Measurements from ENCODE around the gene TBPL1. TPM values are rescaled to one million over a fixed set of nuclear protein-coding genes. Genes with fewer than 3 reads are reported as not detected.

Gene TBPL1
- total and polyA plus RNA-seq, 5 donors = 24.8 to 32.0 (median 26.1) TPM

DNA sequence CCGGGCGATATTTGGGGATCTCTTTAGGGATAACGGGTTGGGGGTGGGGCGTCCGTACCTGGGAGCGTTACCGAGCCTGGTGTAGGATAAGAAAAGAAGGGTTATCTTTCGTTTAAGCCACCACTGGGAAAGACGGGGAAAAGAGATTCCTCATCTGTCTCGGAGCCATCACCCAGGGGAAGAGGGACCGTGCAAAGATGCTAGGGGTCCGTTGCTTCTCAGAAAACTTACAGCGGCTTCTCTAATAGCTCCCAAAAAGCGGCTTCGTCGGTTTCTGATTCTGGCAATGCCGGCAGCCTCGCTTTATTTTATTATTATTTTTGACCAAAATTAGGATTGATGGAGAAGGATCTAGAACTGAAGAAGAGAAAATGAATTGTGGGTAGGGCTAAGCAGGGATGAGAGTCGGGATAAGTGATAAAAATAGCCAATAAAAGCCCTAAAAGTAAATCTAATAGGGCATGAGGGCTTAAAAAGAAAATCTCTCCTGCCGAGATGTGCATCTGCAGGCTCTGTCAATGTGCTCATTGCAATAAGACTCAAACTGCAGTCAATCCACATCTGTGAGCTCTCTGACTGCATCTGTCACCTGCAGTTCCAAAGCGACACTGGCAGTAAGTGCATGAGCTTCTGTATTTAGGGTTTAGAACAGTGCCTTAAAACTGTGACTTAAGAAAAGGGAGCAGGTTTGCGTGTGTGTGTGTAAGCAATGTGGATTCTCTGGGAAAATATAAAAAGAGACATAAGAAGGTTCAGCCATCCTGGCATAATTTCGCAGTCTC, 801 bp downstream of the TBPL1 start:
- peaks cover 6% of the 10 kb centered on the region for H3K4me1 ChIP-seq (ENCODE audit: control insufficient read depth, insufficient read depth, low read length)
- WGBS = 8% methylated on average over 23 of the region's 23 CpGs
- H3K9me3 ChIP-seq (ENCODE audit: control insufficient read depth, low read length) = no peaks in the 10 kb centered on the region
- DNase-seq (no peak), ATAC-seq (no peak)
- H3K4me3 ChIP-seq (ENCODE audit: low read length) = peak overlapping the region; percentile 94
- peak overlapping the region; percentile 78 for H3K27ac ChIP-seq (ENCODE audit: low read length)
- H3K27me3 ChIP-seq (ENCODE audit: control insufficient read depth, insufficient read depth) = no peaks in the 10 kb centered on the region
- intact Hi-C loops (cut with DNase I) = no loop called here

DNA sequence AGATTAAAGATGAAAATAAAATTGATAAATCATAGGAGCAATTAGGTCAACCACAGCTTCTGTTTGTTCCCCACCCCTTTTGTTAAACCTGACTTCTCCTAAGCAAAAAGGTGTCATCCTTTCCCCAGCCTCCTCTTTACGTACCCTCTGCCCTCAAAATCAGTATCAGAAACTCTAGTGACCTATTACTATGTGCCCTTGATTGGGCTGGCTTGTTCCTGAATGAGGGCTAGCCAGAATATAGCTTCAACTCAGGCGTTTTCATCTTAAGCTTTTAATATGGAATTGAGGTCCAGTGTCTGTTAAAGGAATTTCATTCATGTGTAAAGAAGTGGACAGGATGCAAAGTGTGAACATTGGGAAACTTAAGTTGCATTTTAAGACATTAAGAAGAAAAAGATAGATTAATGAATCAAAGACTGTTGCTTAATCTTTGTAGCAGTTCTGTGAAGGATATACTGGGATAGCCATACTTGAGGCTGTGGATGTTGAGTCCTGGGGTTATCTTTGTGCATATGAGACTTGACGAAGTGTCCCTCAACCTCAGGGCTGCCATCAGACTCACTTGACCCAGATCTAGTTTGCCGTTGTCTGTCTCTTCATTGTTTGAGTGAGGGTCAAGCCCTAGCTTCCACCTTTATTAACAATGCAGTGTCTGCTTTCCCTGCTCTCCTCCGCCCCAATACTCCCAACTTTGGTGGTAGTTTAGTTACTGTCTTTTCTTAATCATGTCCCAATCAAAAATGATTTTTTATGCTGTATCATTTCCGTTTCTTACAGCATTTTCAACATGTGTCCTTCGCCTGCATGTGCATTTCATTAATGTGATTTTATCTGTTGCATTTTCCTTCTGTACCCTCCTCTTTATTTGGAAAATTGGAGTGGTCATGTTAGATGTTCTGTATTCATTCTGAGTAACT, 1.9 kb downstream of the TBPL1 start:
- Histone ChIP-seq H3K4me1 (ENCODE audit: control insufficient read depth, insufficient read depth, low read length) (peaks cover 9% of the 10 kb centered on the region), H3K27me3 (ENCODE audit: control insufficient read depth, insufficient read depth) (no peaks in the 10 kb centered on the region), H3K4me3 (ENCODE audit: low read length) (peak overlapping the region; percentile 94), H3K9me3 (ENCODE audit: control insufficient read depth, low read length) (no peaks in the 10 kb centered on the region), H3K27ac (ENCODE audit: low read length) (no peak overlapping the region)
- 74% methylated on average over 7 of the region's 7 CpGs for WGBS
- intact Hi-C loops (cut with DNase I) = no loop called here
- DNase-seq (no peak), ATAC-seq (no peak)

DNA sequence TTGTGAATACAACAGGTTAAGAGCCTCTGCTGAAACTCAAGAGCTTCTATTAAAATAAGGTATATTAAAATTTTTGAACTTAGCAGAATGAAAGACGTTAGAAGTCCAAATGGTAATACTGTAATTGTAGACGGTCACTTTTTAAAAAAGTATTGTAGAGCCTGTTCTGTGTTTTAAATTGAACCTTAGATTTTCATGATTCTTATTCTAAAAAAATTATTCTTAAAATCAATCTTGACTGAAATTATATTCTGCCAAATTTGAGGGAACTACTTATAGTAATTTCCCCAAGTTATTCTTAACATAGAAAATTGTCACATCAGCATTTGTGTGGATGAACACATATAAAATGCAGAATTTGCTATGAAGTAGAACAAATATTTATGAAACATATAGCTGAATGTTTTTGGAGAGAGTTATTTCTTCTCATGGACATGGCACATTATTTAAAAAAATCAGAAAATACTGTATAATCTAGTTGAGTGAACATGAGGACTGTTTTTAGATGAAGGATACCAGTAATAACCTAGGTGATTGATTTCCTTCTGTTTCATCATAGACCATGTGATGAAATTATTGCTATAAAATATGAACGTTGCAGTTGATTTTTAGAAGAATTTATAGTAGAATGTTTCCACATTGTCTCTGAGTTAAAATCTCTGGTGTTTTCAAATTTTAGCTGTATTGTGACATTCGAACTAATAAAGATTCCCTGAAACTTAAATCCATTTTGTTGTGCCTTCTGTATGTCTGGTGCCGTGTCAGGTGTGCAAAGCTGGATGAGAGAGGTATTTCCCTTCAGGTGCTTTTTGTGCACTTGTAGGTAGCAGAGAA, 2.8 kb downstream of the TBPL1 start:
- 80% methylated on average over 5 of the region's 5 CpGs for WGBS
- DNase-seq (no peak), ATAC-seq (no peak)

DNA sequence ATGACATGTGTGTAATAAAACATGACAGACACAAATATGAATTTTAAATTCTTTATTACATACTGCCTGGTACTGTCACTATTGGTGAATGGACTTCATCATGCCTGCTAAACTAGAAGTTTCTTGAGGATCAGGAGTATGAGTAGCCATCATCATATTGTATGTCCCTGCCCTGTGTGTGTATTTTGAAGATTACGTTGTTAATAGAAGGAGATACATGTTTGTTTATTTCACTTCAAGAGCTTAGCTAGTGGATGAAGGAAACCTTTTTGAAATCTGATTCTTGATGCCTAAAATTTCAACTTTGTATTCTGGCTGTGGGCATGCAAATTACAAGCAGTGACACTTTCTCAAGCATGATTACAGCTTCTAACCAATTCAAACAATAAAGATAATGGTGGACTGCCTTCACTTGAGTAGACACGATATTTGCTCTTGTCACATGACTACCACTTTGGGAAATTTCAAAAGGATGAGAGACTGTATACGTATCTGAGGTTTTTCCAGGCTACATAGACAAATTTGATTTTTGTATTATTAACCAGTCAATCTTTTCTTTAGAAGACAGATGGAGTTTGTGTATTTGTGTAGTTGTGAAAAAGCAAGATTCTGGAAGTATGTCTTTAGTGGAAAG, 3.5 kb downstream of the TBPL1 start:
- Histone ChIP-seq H3K27me3 (ENCODE audit: control insufficient read depth, insufficient read depth) (no peaks in the 10 kb centered on the region), H3K4me1 (ENCODE audit: control insufficient read depth, insufficient read depth, low read length) (peaks cover 9% of the 10 kb centered on the region), H3K4me3 (ENCODE audit: low read length) (no peak overlapping the region), H3K27ac (ENCODE audit: low read length) (no peak overlapping the region), H3K9me3 (ENCODE audit: control insufficient read depth, low read length) (no peaks in the 10 kb centered on the region)
- ATAC-seq = no peak
- WGBS = 88% methylated on average over 3 of the region's 3 CpGs
- intact Hi-C loops (cut with DNase I) = no loop called here
- DNase-seq = no peak

More for the DNA sequence above, 2.8 kb downstream of the TBPL1 start:
- intact Hi-C loops (cut with DNase I) = no loop called here
- Histone ChIP-seq H3K4me3 (ENCODE audit: low read length) (no peak overlapping the region), H3K27me3 (ENCODE audit: control insufficient read depth, insufficient read depth) (no peaks in the 10 kb centered on the region), H3K4me1 (ENCODE audit: control insufficient read depth, insufficient read depth, low read length) (peaks cover 9% of the 10 kb centered on the region), H3K27ac (ENCODE audit: low read length) (no peak overlapping the region), H3K9me3 (ENCODE audit: control insufficient read depth, low read length) (no peaks in the 10 kb centered on the region)

DNA sequence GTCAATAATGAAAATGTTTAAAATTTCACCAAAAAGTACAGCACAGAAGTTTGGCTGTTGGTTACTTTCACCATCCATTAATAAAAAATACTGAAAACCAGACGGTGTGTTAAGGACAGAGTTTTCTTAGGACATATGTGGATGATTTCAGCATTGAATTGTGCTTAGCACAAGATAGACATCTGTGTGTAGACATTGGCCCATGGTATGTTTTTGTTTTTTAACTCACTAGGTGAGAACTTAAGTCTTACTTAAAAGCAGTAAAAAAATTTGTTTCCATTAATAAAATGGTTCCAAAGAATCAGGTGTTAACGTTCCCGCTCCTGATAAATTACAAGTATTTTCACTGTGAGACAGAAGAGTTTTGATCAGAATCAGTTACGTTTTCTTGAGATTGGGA, 4.2 kb downstream of the TBPL1 start:
- Histone ChIP-seq H3K9me3 (ENCODE audit: control insufficient read depth, low read length) (no peaks in the 10 kb centered on the region), H3K4me1 (ENCODE audit: control insufficient read depth, insufficient read depth, low read length) (peaks cover 9% of the 10 kb centered on the region), H3K27me3 (ENCODE audit: control insufficient read depth, insufficient read depth) (no peaks in the 10 kb centered on the region), H3K4me3 (ENCODE audit: low read length) (no peak overlapping the region), H3K27ac (ENCODE audit: low read length) (no peak overlapping the region)
- intact Hi-C loops (cut with DNase I) = no loop called here
- no peak for DNase-seq
- 92% methylated on average over 4 of the region's 4 CpGs for WGBS
- ATAC-seq = no peak

DNA sequence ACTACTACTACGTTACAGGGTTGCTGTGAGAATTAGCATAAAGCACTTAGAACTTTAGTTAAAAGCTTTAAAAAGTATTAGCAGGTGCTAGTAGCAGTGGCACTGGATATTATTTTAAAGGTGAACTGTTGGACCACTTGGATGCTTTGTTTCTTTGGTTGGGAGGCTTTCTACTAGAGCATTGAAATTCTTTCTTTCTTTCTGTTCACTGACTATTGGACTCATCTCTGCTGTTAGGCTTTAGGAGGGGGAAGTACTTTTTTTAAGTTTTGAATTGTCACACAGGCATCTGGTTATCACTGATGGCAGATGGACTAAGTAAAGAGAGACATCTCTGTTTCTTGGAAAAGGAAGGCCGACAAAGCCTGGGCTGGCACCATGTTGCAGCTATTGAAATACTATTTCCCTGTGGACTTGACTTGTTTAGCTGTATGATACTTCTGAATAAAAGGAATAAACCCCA, 4.8 kb downstream of the TBPL1 start:
- Histone ChIP-seq H3K4me3 (ENCODE audit: low read length) (peak overlapping the region; percentile 10), H3K9me3 (ENCODE audit: control insufficient read depth, low read length) (no peaks in the 10 kb centered on the region), H3K27me3 (ENCODE audit: control insufficient read depth, insufficient read depth) (no peaks in the 10 kb centered on the region), H3K27ac (ENCODE audit: low read length) (no peak overlapping the region), H3K4me1 (ENCODE audit: control insufficient read depth, insufficient read depth, low read length) (peaks cover 9% of the 10 kb centered on the region)
- no peak for DNase-seq
- intact Hi-C loops (cut with DNase I) = no loop called here
- no peak for ATAC-seq
- WGBS = 60% methylated on average over 2 of the region's 2 CpGs

DNA sequence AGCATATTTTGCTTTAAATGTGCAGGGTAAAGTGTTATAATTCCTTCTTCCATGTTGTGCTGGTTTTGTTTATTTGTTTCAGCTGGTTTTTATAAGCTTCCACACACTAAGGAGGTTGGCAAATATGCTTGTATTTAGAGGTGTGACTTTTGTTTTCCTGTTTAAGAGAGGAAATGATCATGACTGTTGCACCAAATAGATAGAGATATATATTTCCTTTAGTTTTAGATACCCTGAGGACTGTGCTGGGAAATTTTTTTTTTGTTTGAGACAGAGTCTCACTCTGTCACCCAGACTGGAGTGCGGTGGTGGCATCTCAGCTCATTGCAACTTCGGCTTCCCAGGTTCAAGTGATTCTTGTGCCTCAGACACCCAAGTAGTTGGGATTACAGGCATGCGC, 5.8 kb downstream of the TBPL1 start:
- 83% methylated on average over 3 of the region's 3 CpGs for WGBS
- H3K4me1 ChIP-seq (ENCODE audit: control insufficient read depth, insufficient read depth, low read length) = peaks cover 9% of the 10 kb centered on the region

DNA sequence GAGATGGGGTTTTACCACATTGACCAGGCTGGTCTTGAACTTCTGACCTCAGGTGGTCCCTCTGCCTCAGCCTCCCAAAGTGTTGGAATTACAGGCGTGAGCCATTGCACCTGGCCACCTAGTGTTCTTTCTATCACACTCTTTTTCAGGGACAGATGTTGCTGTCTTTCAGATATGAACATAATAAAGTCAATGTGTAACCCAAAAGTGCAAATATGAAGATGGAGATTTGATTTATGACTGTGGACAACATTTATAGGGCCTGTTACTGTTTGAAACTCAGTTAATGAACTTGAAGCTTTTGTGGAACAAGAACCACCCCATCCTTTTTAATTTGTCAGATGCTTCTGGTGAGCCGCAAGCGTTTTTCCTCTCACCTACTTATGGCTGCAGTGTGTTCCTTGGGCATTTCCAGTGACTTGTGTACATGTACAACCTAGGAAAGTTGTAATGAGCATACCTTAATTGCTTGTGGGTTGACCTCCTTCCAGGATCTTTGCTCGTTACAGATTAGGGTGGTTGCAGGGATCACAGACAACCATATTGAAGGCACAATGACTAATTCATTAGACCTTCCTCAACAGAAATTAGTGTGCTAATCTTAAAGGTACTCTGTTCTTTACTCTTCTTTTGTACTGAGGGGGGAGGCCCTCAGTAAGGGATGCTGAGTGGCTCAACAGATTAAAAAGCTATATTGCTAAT, 6.8 kb downstream of the TBPL1 start:
- Histone ChIP-seq H3K4me3 (ENCODE audit: low read length) (no peak overlapping the region), H3K9me3 (ENCODE audit: control insufficient read depth, low read length) (no peaks in the 10 kb centered on the region), H3K4me1 (ENCODE audit: control insufficient read depth, insufficient read depth, low read length) (peaks cover 7% of the 10 kb centered on the region), H3K27ac (ENCODE audit: low read length) (no peak overlapping the region), H3K27me3 (ENCODE audit: control insufficient read depth, insufficient read depth) (no peaks in the 10 kb centered on the region)
- DNase-seq (peak in 1 of 3 donors; percentile 30), ATAC-seq (no peak)
- 94% methylated on average over 4 of the region's 4 CpGs for WGBS
- intact Hi-C loops (cut with DNase I) = no loop called here

More for the DNA sequence above, 5.8 kb downstream of the TBPL1 start:
- no peak overlapping the region for H3K27ac ChIP-seq (ENCODE audit: low read length)
- ATAC-seq (peak in 1 of 2 donors; percentile 52), DNase-seq (no peak)
- intact Hi-C loops (cut with DNase I) = no loop called here
- no peak overlapping the region for H3K4me3 ChIP-seq (ENCODE audit: low read length)
- H3K9me3 ChIP-seq (ENCODE audit: control insufficient read depth, low read length) = no peaks in the 10 kb centered on the region
- no peaks in the 10 kb centered on the region for H3K27me3 ChIP-seq (ENCODE audit: control insufficient read depth, insufficient read depth)

DNA sequence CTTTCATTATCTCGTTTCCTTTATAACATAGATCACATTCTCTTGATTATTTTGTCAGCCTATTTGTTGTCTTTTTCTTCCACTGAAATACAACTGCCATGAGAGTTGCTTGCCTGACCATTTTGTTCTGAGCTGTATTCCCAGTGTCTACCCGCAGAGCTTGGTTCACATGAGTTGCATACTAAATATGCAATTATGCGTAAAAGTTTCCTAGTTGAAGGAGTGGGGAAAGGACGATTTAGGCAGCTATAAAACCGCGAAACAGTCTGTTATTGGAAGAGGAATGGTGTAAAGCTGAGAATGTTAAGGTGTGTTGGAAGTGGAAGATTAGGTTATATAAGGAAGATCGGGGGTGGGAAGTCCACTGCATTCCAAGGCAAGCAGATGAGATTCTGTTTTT, 8.8 kb downstream of the TBPL1 start:
- 95% methylated on average over 7 of the region's 7 CpGs for WGBS
- ATAC-seq (no peak), DNase-seq (no peak)
- Histone ChIP-seq H3K27me3 (ENCODE audit: control insufficient read depth, insufficient read depth) (no peaks in the 10 kb centered on the region), H3K27ac (ENCODE audit: low read length) (no peak overlapping the region), H3K9me3 (ENCODE audit: control insufficient read depth, low read length) (no peaks in the 10 kb centered on the region), H3K4me1 (ENCODE audit: control insufficient read depth, insufficient read depth, low read length) (peaks cover 6% of the 10 kb centered on the region), H3K4me3 (ENCODE audit: low read length) (no peak overlapping the region)
- intact Hi-C loops (cut with DNase I) = no loop called here

DNA sequence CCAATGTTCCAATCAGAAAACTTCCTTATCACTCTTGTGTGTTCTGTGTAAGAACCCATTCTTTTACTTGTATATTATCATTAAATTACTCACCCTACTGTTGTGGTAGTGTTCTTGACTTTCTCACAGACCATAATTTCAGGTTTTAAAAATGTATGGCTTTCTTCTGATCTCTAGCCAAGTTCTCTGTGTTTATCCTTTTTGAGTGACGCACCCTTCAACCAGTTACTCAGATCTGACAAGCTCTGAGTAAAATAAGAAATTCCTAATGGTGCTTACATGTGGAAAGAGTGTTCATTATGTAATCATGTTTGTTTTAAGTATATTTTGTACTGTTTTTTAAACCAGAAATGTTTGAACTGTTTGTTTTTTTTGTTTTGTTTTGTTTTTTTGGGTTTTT, 11.0 kb downstream of the TBPL1 start:
- WGBS = 85% methylated on average over 1 of the region's 1 CpG
- intact Hi-C loops (cut with DNase I) = no loop called here
- H3K4me3 ChIP-seq (ENCODE audit: low read length) = no peak overlapping the region

More for the DNA sequence above, 11.0 kb downstream of the TBPL1 start:
- ATAC-seq (no peak), DNase-seq (no peak)
- Histone ChIP-seq H3K9me3 (ENCODE audit: control insufficient read depth, low read length) (no peaks in the 10 kb centered on the region), H3K27me3 (ENCODE audit: control insufficient read depth, insufficient read depth) (no peaks in the 10 kb centered on the region), H3K27ac (ENCODE audit: low read length) (no peak overlapping the region), H3K4me1 (ENCODE audit: control insufficient read depth, insufficient read depth, low read length) (peaks cover 3% of the 10 kb centered on the region)
